Loucy (cell line): ENCODE measurements around the gene HCST.

ENCODE experiments used
- CTCF ChIP-seq: fragments of 200-600 bp; sonication (generic); conservative IDR thresholded peaks from 2 replicates; pipeline ENCODE4 v1.5.1; 2014; ENCODE audit warnings: mild to moderate bottlenecking, antibody characterized with exemption, low read length
- EZH2phosphoT487 ChIP-seq: fragments of 200-600 bp; IDR thresholded peaks from 2 replicates; pipeline ENCODE4 v1.6.1; 2018; ENCODE audit warnings: antibody characterized with exemption, mild to moderate bottlenecking, moderate library complexity, borderline replicate concordance

- TF ChIP-seq CTCF (no peak), EZH2phosphoT487 (no peak)
Observed at GRCh38 chr19:35946203-35946602, 43.9 kb downstream of the HCST start.
